ENCODE data around the gene FAM174C. TPM values are rescaled to one million over a fixed set of nuclear protein-coding genes. Genes with fewer than 3 reads are reported as not detected.

Gene FAM174C
- total RNA-seq, 4 donors from 2014 or later, result 50.8 to 114 (median 64.6) TPM

DNA sequence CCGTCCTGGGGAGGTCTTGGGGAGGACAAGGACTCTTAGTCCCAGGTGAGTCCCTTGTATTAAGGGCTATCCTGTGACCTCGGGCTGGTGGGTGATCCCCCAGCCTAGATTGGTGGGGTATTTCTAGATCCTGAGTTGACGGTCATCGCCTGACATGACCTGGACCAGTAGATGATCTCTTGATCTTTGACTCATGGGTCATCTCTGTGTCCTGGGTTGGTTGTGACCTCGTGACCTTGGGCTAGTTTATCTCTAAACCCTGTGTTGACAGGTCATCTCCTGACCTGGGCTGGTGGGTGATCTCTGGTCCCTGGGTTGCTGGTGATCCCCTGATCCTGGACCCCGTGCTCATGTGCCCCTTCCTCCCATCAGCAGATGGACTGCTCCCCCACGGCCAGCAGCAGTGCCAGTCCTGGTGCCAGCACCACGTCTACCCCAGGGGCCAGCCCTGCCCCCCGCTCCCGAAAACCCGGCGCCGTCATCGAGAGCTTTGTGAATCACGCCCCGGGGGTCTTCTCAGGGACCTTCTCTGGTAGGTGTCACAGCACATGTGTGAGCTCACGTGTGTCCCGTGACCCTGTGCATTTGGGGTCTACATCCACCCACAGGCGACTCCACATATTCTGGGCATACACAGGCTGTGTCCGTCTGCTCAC lies 20.7 kb upstream of the FAM174C start:
- 87 to 97% methylated on average over 13 to 18 of the region's 20 CpGs for WGBS, 2 donors
- TF ChIP-seq POLR2A (IDR thresholded peaks at IDR 0.05), result no peak
- TF ChIP-seq, protein P1, sequence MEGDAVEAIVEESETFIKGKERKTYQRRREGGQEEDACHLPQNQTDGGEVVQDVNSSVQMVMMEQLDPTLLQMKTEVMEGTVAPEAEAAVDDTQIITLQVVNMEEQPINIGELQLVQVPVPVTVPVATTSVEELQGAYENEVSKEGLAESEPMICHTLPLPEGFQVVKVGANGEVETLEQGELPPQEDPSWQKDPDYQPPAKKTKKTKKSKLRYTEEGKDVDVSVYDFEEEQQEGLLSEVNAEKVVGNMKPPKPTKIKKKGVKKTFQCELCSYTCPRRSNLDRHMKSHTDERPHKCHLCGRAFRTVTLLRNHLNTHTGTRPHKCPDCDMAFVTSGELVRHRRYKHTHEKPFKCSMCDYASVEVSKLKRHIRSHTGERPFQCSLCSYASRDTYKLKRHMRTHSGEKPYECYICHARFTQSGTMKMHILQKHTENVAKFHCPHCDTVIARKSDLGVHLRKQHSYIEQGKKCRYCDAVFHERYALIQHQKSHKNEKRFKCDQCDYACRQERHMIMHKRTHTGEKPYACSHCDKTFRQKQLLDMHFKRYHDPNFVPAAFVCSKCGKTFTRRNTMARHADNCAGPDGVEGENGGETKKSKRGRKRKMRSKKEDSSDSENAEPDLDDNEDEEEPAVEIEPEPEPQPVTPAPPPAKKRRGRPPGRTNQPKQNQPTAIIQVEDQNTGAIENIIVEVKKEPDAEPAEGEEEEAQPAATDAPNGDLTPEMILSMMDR (IDR thresholded peaks at IDR 0.05), result no peak
- peak overlapping the region; percentile 33 to 99 (median 98) for H3K27ac ChIP-seq
- intact Hi-C loops (cut with DNase I), result no loop called here
- peak overlapping the region in 1 of 3 donors; percentile 83 for H3K4me3 ChIP-seq (replicated peaks in 1 of 3)
- no peak for DNase-seq
- peaks cover 35 to 79% of the 10 kb centered on the region in 2 donors for H3K4me1 ChIP-seq
- no peaks in the 10 kb centered on the region for H3K27me3 ChIP-seq
- H3K9me3 ChIP-seq, result no peaks in the 10 kb centered on the region
- peaks cover 56 to 69% of the 10 kb centered on the region in 2 donors for H3K36me3 ChIP-seq

DNA sequence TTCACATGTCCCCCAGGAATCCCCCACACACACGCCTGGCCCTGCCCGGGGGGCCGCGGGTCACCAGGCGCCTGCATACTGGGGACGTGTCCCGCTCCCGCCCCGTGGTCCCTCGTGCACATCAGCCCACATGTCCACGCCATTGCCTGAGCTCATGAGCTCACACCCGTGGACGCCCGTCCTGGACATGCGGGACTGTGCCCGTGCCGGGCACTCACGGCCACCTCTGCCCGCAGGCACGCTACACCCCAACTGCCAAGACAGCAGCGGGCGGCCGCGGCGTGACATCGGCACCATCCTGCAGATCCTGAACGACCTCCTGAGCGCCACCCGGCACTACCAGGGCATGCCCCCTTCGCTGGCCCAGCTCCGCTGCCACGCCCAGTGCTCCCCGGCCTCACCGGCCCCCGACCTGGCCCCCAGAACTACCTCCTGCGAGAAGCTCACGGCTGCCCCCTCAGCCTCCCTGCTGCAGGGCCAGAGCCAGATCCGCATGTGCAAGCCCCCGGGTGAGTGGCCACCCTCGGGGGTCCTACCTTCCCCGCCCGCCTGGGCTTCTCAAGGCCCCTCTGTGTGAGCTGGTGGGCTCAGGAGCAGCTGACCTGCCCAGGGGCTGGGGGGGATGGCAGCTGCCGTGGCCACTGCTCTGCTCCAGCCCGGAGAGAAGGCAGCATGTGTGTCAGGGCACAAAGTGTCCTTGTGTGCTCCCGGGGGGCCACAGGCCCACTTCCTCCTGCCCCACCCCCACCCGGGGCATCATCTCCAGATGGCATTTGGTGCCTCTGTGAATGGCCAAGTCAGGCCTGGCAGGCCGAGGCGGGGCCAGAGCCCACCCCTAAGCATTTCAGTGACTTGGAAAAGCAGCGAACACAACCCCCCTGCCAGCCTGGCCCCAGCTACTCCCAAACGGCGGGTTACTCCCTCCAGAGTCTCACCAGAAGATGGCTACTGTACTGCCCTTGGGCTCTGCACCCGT lies 19.9 kb upstream of the FAM174C start:
- H3K4me1 ChIP-seq, result peaks cover 39 to 86% of the 10 kb centered on the region in 2 donors

DNA sequence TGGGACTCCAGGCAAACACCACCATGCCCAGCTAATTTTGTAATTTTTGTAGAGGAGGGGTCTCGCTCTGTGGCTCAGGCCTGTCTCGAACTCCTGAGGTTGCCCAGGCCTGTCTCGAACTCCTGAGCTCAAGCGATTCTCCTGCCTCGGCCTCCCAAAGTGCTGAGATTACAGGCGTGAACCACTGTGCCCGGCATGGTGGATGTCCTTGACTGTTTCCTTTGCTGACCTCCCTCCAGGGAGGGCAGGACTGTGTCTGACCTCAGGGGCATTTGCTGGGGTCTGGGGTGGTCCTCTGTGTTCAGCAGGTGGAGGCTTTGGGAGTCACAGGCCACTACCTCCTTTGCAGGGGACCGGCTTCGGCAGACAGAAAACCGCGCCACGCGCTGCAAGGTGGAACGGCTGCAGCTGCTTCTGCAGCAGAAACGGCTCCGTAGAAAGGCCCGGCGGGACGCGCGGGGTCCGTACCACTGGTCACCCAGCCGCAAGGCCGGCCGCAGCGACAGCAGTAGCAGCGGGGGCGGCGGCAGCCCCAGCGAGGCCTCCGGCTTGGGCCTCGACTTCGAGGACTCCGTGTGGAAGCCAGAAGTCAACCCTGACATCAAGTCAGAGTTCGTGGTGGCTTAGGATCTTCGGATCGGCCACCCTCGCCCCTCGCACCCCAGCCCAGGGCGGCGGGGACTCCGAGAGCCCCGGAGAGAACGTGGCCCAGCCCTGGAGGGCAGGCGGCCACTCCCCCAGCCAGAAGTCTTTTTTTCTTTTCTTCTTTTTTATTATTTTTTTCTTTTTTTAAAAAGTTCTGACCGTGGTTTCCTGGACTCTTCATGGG lies 18.5 kb upstream of the FAM174C start:
- peak overlapping the region in 1 of 3 donors; percentile 97 for H3K27ac ChIP-seq
- no peak for DNase-seq

More for the DNA sequence above, 19.9 kb upstream of the FAM174C start:
- DNase-seq, result no peak
- 92 to 96% methylated on average over 40 to 41 of the region's 52 CpGs for WGBS, 2 donors
- H3K36me3 ChIP-seq, result peaks cover 50 to 65% of the 10 kb centered on the region in 2 donors
- peak overlapping the region in 2 of 3 donors; percentile 98 to 99 for H3K27ac ChIP-seq
- no peak for TF ChIP-seq POLR2A (IDR thresholded peaks at IDR 0.05)
- TF ChIP-seq, protein P1 (IDR thresholded peaks at IDR 0.05), result no peak
- no peaks in the 10 kb centered on the region for H3K27me3 ChIP-seq
- intact Hi-C loops (cut with DNase I), result no loop called here
- H3K4me3 ChIP-seq (replicated peaks in 1 of 3), result no peak overlapping the region
- no peaks in the 10 kb centered on the region for H3K9me3 ChIP-seq

DNA sequence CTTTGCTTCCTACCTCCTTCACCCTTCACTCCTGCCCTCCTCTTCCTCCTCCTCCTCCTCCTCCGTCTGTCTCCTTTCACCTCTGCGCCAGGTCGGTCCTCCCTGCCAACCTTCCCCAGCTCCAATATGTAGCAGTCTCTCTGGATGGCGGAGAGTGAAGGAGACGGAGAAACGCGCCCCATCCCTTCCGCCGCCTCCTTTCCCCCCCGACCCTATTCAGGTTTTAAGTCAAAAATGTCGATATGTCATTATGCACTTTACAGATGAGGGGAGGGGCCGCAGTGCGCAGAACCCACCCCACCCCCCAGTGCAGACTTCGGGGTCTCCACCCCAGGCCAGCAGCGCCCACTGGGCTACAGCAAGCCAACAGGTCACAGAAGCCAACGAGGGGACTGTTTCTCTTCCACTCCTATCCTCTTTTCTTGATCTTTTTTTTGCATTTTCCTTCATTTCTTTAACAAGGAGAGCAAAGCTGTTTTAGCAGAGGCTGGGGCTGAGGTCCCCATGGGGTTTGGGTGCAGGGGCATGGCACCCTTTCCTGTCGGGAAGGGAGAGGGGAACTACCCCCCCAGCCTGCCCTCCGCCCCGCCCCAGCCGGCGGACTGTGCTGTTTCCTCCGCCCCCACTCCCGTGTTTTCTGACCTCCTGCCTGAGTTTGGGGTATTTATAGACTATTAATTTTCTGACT lies 17.7 kb upstream of the FAM174C start:
- intact Hi-C loops (cut with DNase I), result no loop called here
- peaks cover 38 to 85% of the 10 kb centered on the region in 2 donors for H3K4me1 ChIP-seq
- no peak overlapping the region for H3K4me3 ChIP-seq (replicated peaks in 1 of 3)
- no peaks in the 10 kb centered on the region for H3K9me3 ChIP-seq
- H3K27ac ChIP-seq, result peak overlapping the region in 2 of 3 donors; percentile 96 to 97
- WGBS, 2 donors, result 71 to 76% methylated on average over 23 of the region's 23 CpGs
- TF ChIP-seq, protein P1 (IDR thresholded peaks at IDR 0.05), result no peak
- no peak for TF ChIP-seq POLR2A (IDR thresholded peaks at IDR 0.05)
- H3K36me3 ChIP-seq, result peaks cover 40 to 53% of the 10 kb centered on the region in 2 donors
- DNase-seq, result no peak
- no peaks in the 10 kb centered on the region for H3K27me3 ChIP-seq

More for the DNA sequence above, 18.5 kb upstream of the FAM174C start:
- H3K9me3 ChIP-seq, result no peaks in the 10 kb centered on the region
- H3K36me3 ChIP-seq, result peaks cover 41 to 55% of the 10 kb centered on the region in 2 donors
- intact Hi-C loops (cut with DNase I), result no loop called here
- TF ChIP-seq, protein P1 (IDR thresholded peaks at IDR 0.05), result no peak
- TF ChIP-seq POLR2A (IDR thresholded peaks at IDR 0.05), result no peak
- 85 to 93% methylated on average over 22 to 37 of the region's 46 CpGs for WGBS, 2 donors
- no peak overlapping the region for H3K4me3 ChIP-seq (replicated peaks in 1 of 3)
- no peaks in the 10 kb centered on the region for H3K27me3 ChIP-seq
- peaks cover 37 to 85% of the 10 kb centered on the region in 2 donors for H3K4me1 ChIP-seq

Data from thyroid gland (tissue), 4 donors.